ENCODE results near the gene FRZB. TPM values are rescaled to one million over a fixed set of nuclear protein-coding genes. Genes with fewer than 3 reads are reported as not detected.

Gene FRZB, protein sequence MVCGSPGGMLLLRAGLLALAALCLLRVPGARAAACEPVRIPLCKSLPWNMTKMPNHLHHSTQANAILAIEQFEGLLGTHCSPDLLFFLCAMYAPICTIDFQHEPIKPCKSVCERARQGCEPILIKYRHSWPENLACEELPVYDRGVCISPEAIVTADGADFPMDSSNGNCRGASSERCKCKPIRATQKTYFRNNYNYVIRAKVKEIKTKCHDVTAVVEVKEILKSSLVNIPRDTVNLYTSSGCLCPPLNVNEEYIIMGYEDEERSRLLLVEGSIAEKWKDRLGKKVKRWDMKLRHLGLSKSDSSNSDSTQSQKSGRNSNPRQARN
- 0.12 and 0.44 TPM in 2 replicates for total RNA-seq (2011; cell fraction: chromatin; rRNA removed; ENCODE audit: low replicate concordance)
- 0.17 and 0.26 TPM in 2 replicates for total RNA-seq (2011; cell fraction: nucleolus; rRNA removed)
- total RNA-seq (2011; cell fraction: nucleoplasm; rRNA removed), result 0.15 and 0.38 TPM in 2 replicates
- total RNA-seq (2014; rRNA removed), result not detected in 2 replicates
- 0.06 TPM in 1 of 2 replicates, not detected in the other for total RNA-seq (2014; rRNA removed; fragmentation: Illumina TruSeq; extraction: Trizol)
- not detected in 2 replicates for total RNA-seq (2015; rRNA removed; fragmentation: Illumina TruSeq; extraction: Trizol)
- total RNA-seq (2021), result not detected in 2 replicates
- polyA plus RNA-seq (2011; rRNA removed), result 0.01 and 0.11 TPM in 2 replicates
- 0.01 TPM in 1 of 2 replicates, not detected in the other for polyA plus RNA-seq (2011; cell fraction: cytosol; rRNA removed)
- 0.21 and 0.34 TPM in 2 replicates for polyA plus RNA-seq (2011; cell fraction: nucleus; rRNA removed)
- polyA plus RNA-seq (2012), result 0.03 and 0.11 TPM in 2 replicates
- polyA plus RNA-seq (2014; fragmentation: Illumina TruSeq; extraction: Trizol), result 0.03 and 0.08 TPM in 2 replicates
- polyA plus RNA-seq (2014; fragmentation: Nextera tagmentation; extraction: Ambion mirVana), result not detected
- 0.03 and 0.05 TPM in 2 replicates for polyA plus RNA-seq (2014; rRNA removed)
- 0.06 TPM in 1 of 2 replicates, not detected in the other for polyA minus RNA-seq (2011; rRNA and poly(A)+ RNA removed)
- not detected in 2 replicates for polyA minus RNA-seq (2011; cell fraction: cytosol; rRNA and poly(A)+ RNA removed)
- polyA minus RNA-seq (2011; cell fraction: nucleus; rRNA and poly(A)+ RNA removed), result 0.13 and 0.22 TPM in 2 replicates
- Bru-seq, nascent RNA, result percentile 24 among the genes with signal in this experiment
- percentile 65 among the genes with signal in this experiment for BruChase-seq, experiment 1, labeled RNA remaining after a 2-hour chase
- percentile 62 among the genes with signal in this experiment for BruChase-seq, experiment 2, labeled RNA remaining after a 6-hour chase
- long read RNA-seq, experiment 1, result 0 reads
- long read RNA-seq, experiment 2, result 0 reads
- long read RNA-seq, experiment 3, result 0 reads

DNA sequence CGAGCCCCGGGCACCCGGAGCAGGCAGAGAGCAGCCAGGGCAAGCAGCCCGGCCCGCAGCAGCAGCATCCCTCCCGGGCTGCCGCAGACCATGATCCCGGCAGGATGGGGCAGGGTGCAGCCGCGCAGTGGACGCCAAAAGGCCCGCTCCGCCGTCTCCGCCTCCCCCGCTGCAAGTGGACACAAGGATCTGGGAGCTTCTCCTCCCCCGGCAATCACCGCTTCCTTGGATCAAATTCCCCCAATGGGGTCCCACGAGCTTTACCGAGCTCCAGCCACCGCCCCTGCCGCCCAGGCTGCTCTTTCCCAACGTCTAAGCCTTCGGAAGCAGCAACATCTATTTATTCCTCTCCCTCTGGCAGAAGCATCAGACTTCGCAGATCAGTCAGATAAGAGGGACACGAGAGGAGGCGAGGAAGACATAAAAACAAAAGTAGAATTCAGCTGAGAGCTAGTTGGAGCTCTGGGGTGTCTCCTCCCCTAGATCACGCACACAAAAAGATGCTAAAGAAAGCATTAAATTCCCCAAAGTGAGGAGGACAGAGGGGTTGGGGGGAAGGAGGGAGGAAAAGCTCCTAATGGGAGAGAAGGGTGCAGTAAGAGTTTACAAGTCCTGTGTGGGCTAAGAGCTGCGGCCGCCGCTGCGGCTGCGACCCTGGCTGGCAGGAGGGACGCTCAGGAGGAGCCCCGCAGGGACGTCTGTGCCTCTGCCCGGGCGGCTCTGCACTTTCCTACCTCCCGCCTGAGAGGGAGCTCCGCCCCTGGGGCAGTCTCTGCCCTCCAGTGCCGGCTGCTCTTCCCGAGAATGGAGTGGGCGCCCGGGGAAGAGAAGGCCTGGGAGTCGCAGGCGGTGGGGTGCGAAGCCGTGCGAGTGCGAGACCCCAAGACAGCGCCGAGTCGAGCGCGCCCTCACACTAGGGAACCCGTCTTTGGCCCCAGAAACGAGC, at the start of gene FRZB:
FRZB (minus strand) TSS at position 177 of the 946 bp plus-strand sequence; CDS start at position 92, 85 bp downstream.
- H2AFZ ChIP-seq (ENCODE audit: low read depth, low read length), result no peak within 1 kb of the TSS
- TF ChIP-seq, protein P1, sequence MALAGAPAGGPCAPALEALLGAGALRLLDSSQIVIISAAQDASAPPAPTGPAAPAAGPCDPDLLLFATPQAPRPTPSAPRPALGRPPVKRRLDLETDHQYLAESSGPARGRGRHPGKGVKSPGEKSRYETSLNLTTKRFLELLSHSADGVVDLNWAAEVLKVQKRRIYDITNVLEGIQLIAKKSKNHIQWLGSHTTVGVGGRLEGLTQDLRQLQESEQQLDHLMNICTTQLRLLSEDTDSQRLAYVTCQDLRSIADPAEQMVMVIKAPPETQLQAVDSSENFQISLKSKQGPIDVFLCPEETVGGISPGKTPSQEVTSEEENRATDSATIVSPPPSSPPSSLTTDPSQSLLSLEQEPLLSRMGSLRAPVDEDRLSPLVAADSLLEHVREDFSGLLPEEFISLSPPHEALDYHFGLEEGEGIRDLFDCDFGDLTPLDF (CRISPR knock-in tag; IDR thresholded peaks at IDR 0.05), result no peak
- TF ChIP-seq, protein P2, sequence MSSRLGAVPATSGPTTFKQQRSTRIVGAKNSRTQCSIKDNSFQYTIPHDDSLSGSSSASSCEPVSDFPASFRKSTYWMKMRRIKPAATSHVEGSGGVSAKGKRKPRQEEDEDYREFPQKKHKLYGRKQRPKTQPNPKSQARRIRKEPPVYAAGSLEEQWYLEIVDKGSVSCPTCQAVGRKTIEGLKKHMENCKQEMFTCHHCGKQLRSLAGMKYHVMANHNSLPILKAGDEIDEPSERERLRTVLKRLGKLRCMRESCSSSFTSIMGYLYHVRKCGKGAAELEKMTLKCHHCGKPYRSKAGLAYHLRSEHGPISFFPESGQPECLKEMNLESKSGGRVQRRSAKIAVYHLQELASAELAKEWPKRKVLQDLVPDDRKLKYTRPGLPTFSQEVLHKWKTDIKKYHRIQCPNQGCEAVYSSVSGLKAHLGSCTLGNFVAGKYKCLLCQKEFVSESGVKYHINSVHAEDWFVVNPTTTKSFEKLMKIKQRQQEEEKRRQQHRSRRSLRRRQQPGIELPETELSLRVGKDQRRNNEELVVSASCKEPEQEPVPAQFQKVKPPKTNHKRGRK (tag; IDR thresholded peaks at IDR 0.05), result no peak
- TF ChIP-seq RAD21 (CRISPR knock-in tag; conservative IDR thresholded peaks at IDR 0.05 in 1 of 2, IDR thresholded peaks at IDR 0.05 in 1 of 2), result no peak

More for the DNA sequence above, at the start of gene FRZB:
- Histone ChIP-seq H3K9me3 (replicated peaks; ENCODE audit: control insufficient read depth, insufficient read depth, low read depth, low read length) (no peaks in the 10 kb centered on the region; the same call in 1 of the 2 replicates), H3K27me3 (ENCODE audit: control insufficient read depth in 2 of 2, insufficient read depth in 2 of 2, low read length in 2 of 2) (peaks cover 40 to 41% of the 10 kb centered on the region in 2 experiments), H3K4me2 (ENCODE audit: insufficient read depth, low read length) (no peak within 1 kb of the TSS; the same call in 1 of the 2 replicates), H4K20me1 (replicated peaks; ENCODE audit: control insufficient read depth, insufficient read depth, low read length) (no peaks in the 10 kb centered on the region; the same call in 1 of the 2 replicates), H3K79me2 (ENCODE audit: control insufficient read depth, insufficient read depth, low read length) (no peaks in the 10 kb centered on the region), H3K9me1 (ENCODE audit: control insufficient read depth, insufficient read depth, low read length) (no peaks in the 10 kb centered on the region), H3K36me3 (ENCODE audit: control insufficient read depth, insufficient read depth, low read length) (no peaks in the 10 kb centered on the region), H3K9ac (ENCODE audit: insufficient read depth in 1 of 2, low read depth in 2 of 2, low read length in 2 of 2) (no peak within 1 kb of the TSS), H3K4me3 (no peak within 1 kb of the TSS), H3K27ac (ENCODE audit: extremely low read depth, low read depth, low read length) (no peak within 1 kb of the TSS), H3K4me1 (replicated peaks in 1 of 2; ENCODE audit: control insufficient read depth in 2 of 2, insufficient read depth in 2 of 2, low read length in 2 of 2) (peaks cover 0 to 15% of the 10 kb centered on the region in 2 experiments; a peak in 1 of 5 replicates)
- no TSS peak for BruUV-seq (replicated peaks)
- in situ Hi-C loops (cut with MboI) (no loop called here), intact Hi-C loops (cut with micrococcal nuclease) (loop anchor here (5.0 to 10.0 kb wide), 4 partner anchors 84 to 682 kb away; no protein-coding TSS in a partner anchor)
- POLR2A ChIA-PET, result interaction anchor here (0.6 to 1.8 kb wide), 4 partner anchors 13 to 1628 kb away, joined by 3 to 7 read pairs (median 4); no protein-coding TSS in a partner anchor
- CTCF ChIA-PET (ENCODE audit: low intra/inter-chr PET ratio), result no interaction called here
- no peak for FAIRE-seq
- peak; percentile 55 for ATAC-seq
- DNase-seq (ENCODE audit: extremely low read depth in 1 of 4, low spot score in 3 of 4), result peak in 2 of 4 experiments; percentile 14 to 18
- 12% methylated on average over 54 of the region's 57 CpGs for WGBS (ENCODE audit: insufficient coverage, low coverage, missing lambda C conversion rate)

All from K562 (cell line).